ENCODE measurements around the gene C3orf20.
"Not testable (repeated sequence)": the region's sequence is repeated elsewhere in the genome, so short reads cannot be mapped to it uniquely, and the experiment has no call there.

The C3orf20 gene

GRCh38 chr3:14725564-14726440 is 50.9 kb downstream of the C3orf20 start:
- H3K27me3 ChIP-seq (ENCODE audit: control insufficient read depth, insufficient read depth, low read length) = no peaks in the 10 kb centered on the region
- no peak overlapping the region for H3K4me3 ChIP-seq (ENCODE audit: low read depth, low read length)
- H3K36me3 ChIP-seq (ENCODE audit: control insufficient read depth, insufficient read depth, low read length) = no peaks in the 10 kb centered on the region
- H3K27ac ChIP-seq (ENCODE audit: low read depth, low read length) = no peak overlapping the region
- H3K4me1 ChIP-seq (ENCODE audit: control insufficient read depth, insufficient read depth, low read length) = no peaks in the 10 kb centered on the region
- no peaks in the 10 kb centered on the region for H3K9me3 ChIP-seq (ENCODE audit: control insufficient read depth, insufficient read depth, low read depth, low read length)
- H3K9ac ChIP-seq (ENCODE audit: low read length) = no peak overlapping the region

GRCh38 chr3:14726441-14726780 is 51.5 kb downstream of the C3orf20 start:
- H3K4me1 ChIP-seq (ENCODE audit: control insufficient read depth, insufficient read depth, low read length) = no peaks in the 10 kb centered on the region
- H3K27ac ChIP-seq (ENCODE audit: low read depth, low read length) = no peak overlapping the region
- no peaks in the 10 kb centered on the region for H3K36me3 ChIP-seq (ENCODE audit: control insufficient read depth, insufficient read depth, low read length)
- no peaks in the 10 kb centered on the region for H3K9me3 ChIP-seq (ENCODE audit: control insufficient read depth, insufficient read depth, low read depth, low read length)
- no peak overlapping the region for H3K4me3 ChIP-seq (ENCODE audit: low read depth, low read length)
- H3K9ac ChIP-seq (ENCODE audit: low read length) = no peak overlapping the region
- H3K27me3 ChIP-seq (ENCODE audit: control insufficient read depth, insufficient read depth, low read length) = no peaks in the 10 kb centered on the region

GRCh38 chr3:14728113-14728512 is 53.2 kb downstream of the C3orf20 start:
- Histone ChIP-seq H3K4me3 (ENCODE audit: low read depth, low read length) (no peak overlapping the region), H3K4me1 (ENCODE audit: control insufficient read depth, insufficient read depth, low read length) (no peaks in the 10 kb centered on the region), H3K36me3 (ENCODE audit: control insufficient read depth, insufficient read depth, low read length) (no peaks in the 10 kb centered on the region), H3K27me3 (ENCODE audit: control insufficient read depth, insufficient read depth, low read length) (no peaks in the 10 kb centered on the region), H3K9ac (ENCODE audit: low read length) (no peak overlapping the region), H3K27ac (ENCODE audit: low read depth, low read length) (no peak overlapping the region), H3K9me3 (ENCODE audit: control insufficient read depth, insufficient read depth, low read depth, low read length) (no peaks in the 10 kb centered on the region)

GRCh38 chr3:14730703-14731382 is 55.9 kb downstream of the C3orf20 start:
- no peak overlapping the region for H3K27ac ChIP-seq (ENCODE audit: low read depth, low read length)
- H3K4me1 ChIP-seq (ENCODE audit: control insufficient read depth, insufficient read depth, low read length) = no peaks in the 10 kb centered on the region
- no peaks in the 10 kb centered on the region for H3K36me3 ChIP-seq (ENCODE audit: control insufficient read depth, insufficient read depth, low read length)
- H3K9ac ChIP-seq (ENCODE audit: low read length) = no peak overlapping the region
- H3K4me3 ChIP-seq (ENCODE audit: low read depth, low read length) = no peak overlapping the region
- H3K9me3 ChIP-seq (ENCODE audit: control insufficient read depth, insufficient read depth, low read depth, low read length) = no peaks in the 10 kb centered on the region
- no peaks in the 10 kb centered on the region for H3K27me3 ChIP-seq (ENCODE audit: control insufficient read depth, insufficient read depth, low read length)

- Histone ChIP-seq H3K36me3 (ENCODE audit: control insufficient read depth, insufficient read depth, low read length) (no peaks in the 10 kb centered on the region), H3K4me1 (ENCODE audit: control insufficient read depth, insufficient read depth, low read length) (no peaks in the 10 kb centered on the region), H3K27me3 (ENCODE audit: control insufficient read depth, insufficient read depth, low read length) (no peaks in the 10 kb centered on the region), H3K9ac (ENCODE audit: low read length) (no peak overlapping the region), H3K9me3 (ENCODE audit: control insufficient read depth, insufficient read depth, low read depth, low read length) (peaks cover 10% of the 10 kb centered on the region; the same call in 1 of the 2 replicates), H3K27ac (ENCODE audit: low read depth, low read length) (no peak overlapping the region), H3K4me3 (ENCODE audit: low read depth, low read length) (no peak overlapping the region)
Measured at GRCh38 chr3:14740983-14741382, 66.0 kb downstream of the C3orf20 start.

- no peak overlapping the region for H3K4me3 ChIP-seq (ENCODE audit: low read depth, low read length)
Measured at GRCh38 chr3:14741510-14741909, 66.6 kb downstream of the C3orf20 start.

GRCh38 chr3:14744556-14744955 is 69.6 kb downstream of the C3orf20 start:
- H3K9ac ChIP-seq (ENCODE audit: low read length) = no peak overlapping the region
- H3K27me3 ChIP-seq (ENCODE audit: control insufficient read depth, insufficient read depth, low read length) = no peaks in the 10 kb centered on the region
- H3K27ac ChIP-seq (ENCODE audit: low read depth, low read length) = no peak overlapping the region
- no peaks in the 10 kb centered on the region for H3K36me3 ChIP-seq (ENCODE audit: control insufficient read depth, insufficient read depth, low read length)
- no peaks in the 10 kb centered on the region for H3K4me1 ChIP-seq (ENCODE audit: control insufficient read depth, insufficient read depth, low read length)
- H3K4me3 ChIP-seq (ENCODE audit: low read depth, low read length) = no peak overlapping the region
- peaks cover 10% of the 10 kb centered on the region; the same call in 1 of the 2 replicates for H3K9me3 ChIP-seq (ENCODE audit: control insufficient read depth, insufficient read depth, low read depth, low read length)

More at GRCh38 chr3:14741510-14741909, 66.6 kb downstream of the C3orf20 start:
- no peak overlapping the region for H3K9ac ChIP-seq (ENCODE audit: low read length)
- peaks cover 10% of the 10 kb centered on the region; the same call in 1 of the 2 replicates for H3K9me3 ChIP-seq (ENCODE audit: control insufficient read depth, insufficient read depth, low read depth, low read length)
- no peak overlapping the region for H3K27ac ChIP-seq (ENCODE audit: low read depth, low read length)
- no peaks in the 10 kb centered on the region for H3K36me3 ChIP-seq (ENCODE audit: control insufficient read depth, insufficient read depth, low read length)
- no peaks in the 10 kb centered on the region for H3K4me1 ChIP-seq (ENCODE audit: control insufficient read depth, insufficient read depth, low read length)
- no peaks in the 10 kb centered on the region for H3K27me3 ChIP-seq (ENCODE audit: control insufficient read depth, insufficient read depth, low read length)

- peaks cover 12% of the 10 kb centered on the region; the same call in 1 of the 2 replicates for H3K9me3 ChIP-seq (ENCODE audit: control insufficient read depth, insufficient read depth, low read depth, low read length)
- H3K27me3 ChIP-seq (ENCODE audit: control insufficient read depth, insufficient read depth, low read length) = no peaks in the 10 kb centered on the region
- H3K9ac ChIP-seq (ENCODE audit: low read length) = no peak overlapping the region
- no peaks in the 10 kb centered on the region for H3K36me3 ChIP-seq (ENCODE audit: control insufficient read depth, insufficient read depth, low read length)
- no peaks in the 10 kb centered on the region for H3K4me1 ChIP-seq (ENCODE audit: control insufficient read depth, insufficient read depth, low read length)
- no peak overlapping the region for H3K4me3 ChIP-seq (ENCODE audit: low read depth, low read length)
- H3K27ac ChIP-seq (ENCODE audit: low read depth, low read length) = no peak overlapping the region
Measured at GRCh38 chr3:14750650-14751049, 75.7 kb downstream of the C3orf20 start.

GRCh38 chr3:14752979-14753378 is 78.0 kb downstream of the C3orf20 start:
- H3K27ac ChIP-seq (ENCODE audit: low read depth, low read length); H3K4me3 ChIP-seq (ENCODE audit: low read depth, low read length); H3K27me3 ChIP-seq (ENCODE audit: control insufficient read depth, insufficient read depth, low read length); H3K9ac ChIP-seq (ENCODE audit: low read length); H3K4me1 ChIP-seq (ENCODE audit: control insufficient read depth, insufficient read depth, low read length); H3K36me3 ChIP-seq (ENCODE audit: control insufficient read depth, insufficient read depth, low read length): not testable (repeated sequence)
- H3K9me3 ChIP-seq (ENCODE audit: control insufficient read depth, insufficient read depth, low read depth, low read length) = peaks cover 12% of the 10 kb centered on the region; the same call in 1 of the 2 replicates

- Histone ChIP-seq H3K36me3 (ENCODE audit: control insufficient read depth, insufficient read depth, low read length) (no peaks in the 10 kb centered on the region), H3K9me3 (ENCODE audit: control insufficient read depth, insufficient read depth, low read depth, low read length) (no peaks in the 10 kb centered on the region; the same call in 1 of the 2 replicates), H3K4me3 (ENCODE audit: low read depth, low read length) (no peak overlapping the region), H3K27ac (ENCODE audit: low read depth, low read length) (no peak overlapping the region), H3K4me1 (ENCODE audit: control insufficient read depth, insufficient read depth, low read length) (no peaks in the 10 kb centered on the region), H3K9ac (ENCODE audit: low read length) (no peak overlapping the region), H3K27me3 (ENCODE audit: control insufficient read depth, insufficient read depth, low read length) (no peaks in the 10 kb centered on the region)
Measured at GRCh38 chr3:14757153-14757700, 82.3 kb downstream of the C3orf20 start.

- H3K27ac ChIP-seq (ENCODE audit: low read depth, low read length) = no peak overlapping the region
- H3K4me1 ChIP-seq (ENCODE audit: control insufficient read depth, insufficient read depth, low read length) = no peaks in the 10 kb centered on the region
- no peaks in the 10 kb centered on the region for H3K36me3 ChIP-seq (ENCODE audit: control insufficient read depth, insufficient read depth, low read length)
- H3K9ac ChIP-seq (ENCODE audit: low read length) = no peak overlapping the region
- H3K27me3 ChIP-seq (ENCODE audit: control insufficient read depth, insufficient read depth, low read length) = no peaks in the 10 kb centered on the region
- H3K4me3 ChIP-seq (ENCODE audit: low read depth, low read length) = no peak overlapping the region
- no peaks in the 10 kb centered on the region for H3K9me3 ChIP-seq (ENCODE audit: control insufficient read depth, insufficient read depth, low read depth, low read length)
Measured at GRCh38 chr3:14758297-14758696, 83.4 kb downstream of the C3orf20 start.
